HepG2 (cell line): ENCODE results near the gene ANKLE1. TPM values are rescaled to one million over a fixed set of nuclear protein-coding genes. Genes with fewer than 3 reads are reported as not detected.

Experiments used
- EP300 ChIP-seq, 3 experiments: sonication (generic) in 1 of 3; formaldehyde crosslinking in 1 of 3; IDR thresholded peaks; 2 replicates each; pipeline versions ENCODE4 v1.5.1 to v1.6.1; 2011 to 2020; ENCODE audit warnings: low read depth in 2 of 3, low read length in 2 of 3, borderline replicate concordance in 1 of 3, improper control_type of control experiment in 1 of 3, mild to moderate bottlenecking in 1 of 3, missing genetic modification reagents in 1 of 3, moderate library complexity in 1 of 3
- HIVEP1 ChIP-seq: sonication (generic); formaldehyde crosslinking; IDR thresholded peaks from 2 replicates; pipeline ENCODE4 v1.4.0; 2020; ENCODE audit warnings: mild to moderate bottlenecking, missing genetic modification reagents
- IRF1 ChIP-seq: sonication (generic); formaldehyde crosslinking; IDR thresholded peaks from 2 replicates; pipeline ENCODE4 v1.4.0; 2020; ENCODE audit warnings: low read depth, mild to moderate bottlenecking, missing genetic modification reagents
- MAZ ChIP-seq, 2 experiments: sonication (generic) in 1 of 2; formaldehyde crosslinking in 1 of 2; IDR thresholded peaks; 2 replicates each; pipeline versions ENCODE4 v1.5.0 to v1.6.1; 2012 to 2020; ENCODE audit warnings: low read depth in 2 of 2, mild to moderate bottlenecking in 2 of 2, borderline replicate concordance in 1 of 2, improper control_type of control experiment in 1 of 2, low read length in 1 of 2, missing genetic modification reagents in 1 of 2, moderate library complexity in 1 of 2
- RXRB ChIP-seq: IDR thresholded peaks from 2 replicates; pipeline ENCODE4 v1.6.1; 2016; ENCODE audit warnings: borderline replicate concordance, missing genetic modification reagents, missing compliant biosample characterization
- ZNF382 ChIP-seq: sonication (generic); formaldehyde crosslinking; IDR thresholded peaks from 2 replicates; pipeline ENCODE4 v1.5.0; 2020; ENCODE audit warnings: missing genetic modification reagents, mild to moderate bottlenecking, borderline replicate concordance
- polyA plus RNA-seq, 8 experiments: library from polyadenylated mRNA; depleted of rRNA in 3 of 8; stranded (reverse) in 7 of 8; unstranded in 1 of 8; fragments of >200 nt; fragmentation: Illumina TruSeq in 4 of 8; extraction: Trizol in 4 of 8; gene quantifications; 2 replicates each; pipeline versions ENCODE4 v1.2.1 to v1.2.3, GENCODE V29; 2011 to 2016; ENCODE audit warnings: low read depth in 4 of 8, missing spikeins in 1 of 8, mixed read lengths in 1 of 8; ENCODE audit not compliant: insufficient read depth in 1 of 8
- total RNA-seq, 5 experiments: library from RNA; depleted of rRNA; stranded (reverse); fragments of >200 nt; fragmentation: Illumina TruSeq; extraction: Trizol; gene quantifications; 2 replicates each; pipeline ENCODE4 v1.2.3, GENCODE V29; 2016; ENCODE audit warnings: low read depth in 1 of 5
- TF ChIP-seq, protein P1 (sequence below): sonication (generic); formaldehyde crosslinking; IDR thresholded peaks from 2 replicates; pipeline ENCODE4 v1.4.0; 2020; ENCODE audit warnings: missing genetic modification reagents, mild to moderate bottlenecking, borderline replicate concordance

The ANKLE1 gene
- total and polyA plus RNA-seq, 2 of the 13 experiments (the other 11 are each of a cell fraction or from before 2014, with no cell fraction given), result 0.69 to 1.5 TPM

- 0 out of 2 replicates have a peak, but pooled peaks have one; percentile 41 for TF ChIP-seq HIVEP1 (CRISPR knock-in tag)
- no peak for TF ChIP-seq IRF1 (CRISPR knock-in tag)
- peak; percentile 89 for TF ChIP-seq RXRB (CRISPR knock-in tag)
- no peak for TF ChIP-seq ZNF382 (CRISPR knock-in tag)
- TF ChIP-seq, protein P1, sequence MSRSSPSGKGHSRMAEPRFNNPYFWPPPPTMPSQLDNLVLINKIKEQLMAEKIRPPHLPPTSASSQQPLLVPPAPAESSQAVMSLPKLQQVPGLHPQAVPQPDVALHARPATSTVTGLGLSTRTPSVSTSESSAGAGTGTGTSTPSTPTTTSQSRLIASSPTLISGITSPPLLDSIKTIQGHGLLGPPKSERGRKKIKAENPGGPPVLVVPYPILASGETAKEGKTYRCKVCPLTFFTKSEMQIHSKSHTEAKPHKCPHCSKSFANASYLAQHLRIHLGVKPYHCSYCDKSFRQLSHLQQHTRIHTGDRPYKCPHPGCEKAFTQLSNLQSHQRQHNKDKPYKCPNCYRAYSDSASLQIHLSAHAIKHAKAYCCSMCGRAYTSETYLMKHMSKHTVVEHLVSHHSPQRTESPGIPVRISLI, result peak; percentile 97
- peak; percentile 71; the same call in 1 of the 2 replicates for TF ChIP-seq MAZ (IDR thresholded peaks at IDR 0.05; ENCODE audit: borderline replicate concordance, low read depth, low read length)
- TF ChIP-seq MAZ (CRISPR knock-in tag; IDR thresholded peaks at IDR 0.05; ENCODE audit: low read depth), result no peak
- TF ChIP-seq EP300 (IDR thresholded peaks at IDR 0.05; ENCODE audit: low read depth in 2 of 2, low read length in 2 of 2), result peak in 1 of 2 experiments; percentile 45; a peak in 1 of 4 replicates
- TF ChIP-seq EP300 (CRISPR knock-in tag; IDR thresholded peaks at IDR 0.05; ENCODE audit: borderline replicate concordance), result no peak
Measured at GRCh38 chr19:17240062-17240752, 41.5 kb upstream of the ANKLE1 start (continued).
